Activated CD8-positive, alpha-beta memory T cell treated with anti-CD3 and anti-CD28 coated beads, Interleukin-2, amount 50 U/mL, for 1 hour (primary cell): ENCODE results near the gene POLE.

Experiments
- DNase-seq: peaks from one replicate; pipeline ENCODE4 v3.0.0-alpha.2; 2020; ENCODE audit errors: extremely low read depth

Gene POLE

DNA sequence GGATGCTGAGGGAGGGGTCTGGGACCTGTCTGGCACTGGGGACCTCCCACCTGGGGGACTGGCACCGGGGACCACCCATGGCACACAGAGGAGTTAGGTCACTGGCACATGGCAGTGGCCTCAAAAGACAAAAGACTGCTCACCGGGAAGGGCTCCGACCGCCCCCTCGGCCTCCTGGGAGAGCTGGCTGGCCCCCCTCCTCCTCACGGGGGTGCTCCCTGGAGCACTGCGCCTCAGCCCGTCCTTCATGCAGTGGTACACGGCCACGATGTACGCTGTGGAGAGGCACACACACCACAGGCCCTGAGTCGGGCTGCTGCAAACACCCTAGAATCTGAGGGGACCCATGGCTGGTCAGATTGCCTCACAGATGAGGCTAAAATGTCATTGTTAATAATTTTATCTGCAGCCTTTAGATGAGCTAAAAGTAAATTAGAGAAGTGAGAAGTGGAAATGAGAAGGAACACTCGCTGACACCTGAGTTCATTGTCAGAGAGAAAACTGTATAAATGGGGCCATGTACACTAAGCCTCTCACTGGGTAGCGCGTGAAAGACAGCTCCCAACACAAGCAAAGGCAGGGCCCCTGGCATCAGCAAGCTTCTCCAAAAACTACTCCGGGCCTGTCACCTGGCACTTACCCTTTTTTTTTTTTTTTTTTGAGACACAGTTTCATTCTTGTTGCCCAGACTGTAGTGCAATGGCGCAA, 54.5 kb downstream of the POLE start:
- no peak for DNase-seq

DNA sequence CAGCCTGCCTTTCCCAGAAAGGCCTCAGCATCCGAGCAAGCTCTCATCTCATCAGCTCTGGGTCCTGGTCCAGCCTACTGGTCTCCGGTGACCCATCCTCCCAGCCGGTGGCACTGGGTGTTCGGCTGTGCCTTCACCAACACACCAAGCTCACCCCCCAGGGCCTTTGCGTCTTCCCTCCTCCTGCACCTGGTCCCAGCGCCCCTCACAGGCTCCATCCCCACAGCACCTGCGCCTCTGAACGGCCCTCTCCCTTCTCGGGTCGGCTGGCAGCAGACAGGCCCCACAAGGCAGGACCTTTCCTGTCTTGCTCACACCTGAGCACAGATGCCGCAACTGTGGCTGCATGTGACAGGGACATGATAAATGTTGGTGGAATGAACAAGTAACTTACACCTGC, 55.5 kb downstream of the POLE start:
- no peak for DNase-seq

DNA sequence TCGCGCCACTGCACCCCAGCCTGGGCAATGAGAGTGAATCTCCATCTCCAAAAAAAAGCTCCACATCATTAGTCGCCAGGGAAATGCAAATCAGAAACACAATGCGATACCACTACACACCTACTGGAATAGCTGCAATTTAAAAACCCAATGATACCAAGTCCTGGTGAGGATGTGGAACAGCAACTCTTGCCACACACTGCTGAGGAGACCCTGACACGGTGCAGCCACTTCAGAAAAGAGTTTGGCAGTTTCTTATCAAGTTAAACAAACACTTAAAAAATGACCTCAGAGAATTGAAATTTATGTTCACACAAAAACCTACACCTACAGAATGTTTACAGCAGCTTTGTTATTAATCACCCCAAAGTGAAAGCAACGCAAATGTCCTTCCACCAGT, 56.5 kb downstream of the POLE start:
- no peak for DNase-seq

DNA sequence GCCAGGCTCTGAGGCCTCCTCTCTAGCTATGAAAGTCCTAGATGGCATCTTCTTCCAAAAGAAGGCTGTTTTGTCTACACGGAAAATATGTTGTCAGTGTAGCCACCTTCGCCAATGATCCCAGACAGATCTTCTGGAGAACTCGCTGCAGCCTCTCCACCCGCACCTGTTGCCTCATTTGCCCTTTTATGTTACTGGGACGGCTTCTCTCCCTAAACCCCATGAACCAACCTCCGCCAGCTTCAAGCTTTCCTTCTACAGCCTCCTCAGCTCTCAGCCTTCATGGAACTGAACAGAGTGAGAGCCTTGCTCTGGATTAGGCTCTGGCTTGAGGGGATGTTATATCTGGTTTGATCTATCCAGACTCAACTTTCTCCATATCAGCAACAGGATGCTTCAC, 57.8 kb downstream of the POLE start:
- DNase-seq = no peak

DNA sequence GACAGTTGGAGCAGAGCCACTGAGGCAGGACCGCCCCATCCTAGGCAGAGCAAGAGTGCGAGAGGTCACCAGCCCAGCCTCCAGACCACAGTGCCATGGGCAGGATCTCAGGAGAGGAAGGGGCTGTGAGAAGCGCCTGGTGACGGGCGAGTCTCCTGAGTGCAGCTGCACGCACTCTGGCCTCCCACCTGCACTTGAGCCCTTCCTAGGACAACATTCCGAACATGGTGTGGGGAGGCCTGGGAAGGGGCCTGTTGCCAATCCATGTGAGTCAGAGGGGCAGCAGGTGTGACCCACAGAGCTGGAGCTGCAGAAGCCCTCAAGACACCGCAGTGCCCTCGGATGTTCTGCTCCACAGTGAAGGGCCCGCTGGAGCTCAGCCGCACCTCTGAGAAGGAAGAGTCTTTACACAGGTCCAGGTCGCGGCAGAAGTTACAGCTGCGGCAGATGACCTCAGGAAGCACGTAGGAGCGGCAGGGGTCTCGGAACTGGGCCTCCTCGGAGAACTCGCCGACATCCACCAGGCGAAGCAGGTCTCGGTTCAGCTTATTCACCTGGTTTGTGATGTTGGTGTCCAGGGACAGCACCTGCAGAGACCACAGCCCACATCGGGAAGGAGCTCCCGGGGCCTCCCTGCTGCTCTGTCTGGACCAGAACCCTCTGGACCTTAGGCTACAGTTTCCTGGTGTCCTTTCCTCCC, 61.3 kb downstream of the POLE start:
- DNase-seq = no peak

DNA sequence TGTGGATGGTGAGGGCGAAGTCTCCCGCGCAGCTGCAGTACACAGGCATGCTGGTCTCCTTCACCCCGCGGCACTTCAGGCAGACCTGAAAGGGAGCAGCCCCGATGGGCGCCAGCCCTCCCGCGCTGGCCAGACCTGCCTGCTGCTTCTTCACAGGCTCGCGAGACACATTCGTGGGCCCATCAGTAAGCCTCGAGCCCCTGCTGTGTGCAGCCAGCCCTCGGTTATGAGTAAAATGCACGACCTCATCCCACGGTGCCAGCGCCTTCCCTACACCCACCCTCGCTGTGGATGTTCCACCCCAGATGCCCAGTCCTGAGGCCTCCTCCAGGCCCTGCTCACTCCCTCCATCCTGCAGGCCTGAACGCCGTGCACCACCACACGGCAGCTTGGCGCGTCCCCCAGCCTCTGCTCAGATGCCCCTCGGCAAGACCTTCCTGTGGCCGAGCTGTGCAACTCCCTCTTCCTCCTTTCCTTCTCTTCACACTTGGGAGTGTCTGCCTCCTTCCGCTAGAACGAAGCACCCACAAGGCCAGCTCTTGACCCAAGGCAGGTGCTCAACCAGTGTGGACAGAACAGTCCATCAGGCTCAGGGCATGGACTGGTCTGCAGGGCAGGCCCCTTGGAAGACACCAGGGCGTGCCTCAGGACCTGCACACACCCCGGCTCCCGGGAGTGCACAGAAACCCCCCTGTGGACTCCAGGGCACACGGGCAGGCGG, 62.1 kb downstream of the POLE start:
- DNase-seq = no peak

DNA sequence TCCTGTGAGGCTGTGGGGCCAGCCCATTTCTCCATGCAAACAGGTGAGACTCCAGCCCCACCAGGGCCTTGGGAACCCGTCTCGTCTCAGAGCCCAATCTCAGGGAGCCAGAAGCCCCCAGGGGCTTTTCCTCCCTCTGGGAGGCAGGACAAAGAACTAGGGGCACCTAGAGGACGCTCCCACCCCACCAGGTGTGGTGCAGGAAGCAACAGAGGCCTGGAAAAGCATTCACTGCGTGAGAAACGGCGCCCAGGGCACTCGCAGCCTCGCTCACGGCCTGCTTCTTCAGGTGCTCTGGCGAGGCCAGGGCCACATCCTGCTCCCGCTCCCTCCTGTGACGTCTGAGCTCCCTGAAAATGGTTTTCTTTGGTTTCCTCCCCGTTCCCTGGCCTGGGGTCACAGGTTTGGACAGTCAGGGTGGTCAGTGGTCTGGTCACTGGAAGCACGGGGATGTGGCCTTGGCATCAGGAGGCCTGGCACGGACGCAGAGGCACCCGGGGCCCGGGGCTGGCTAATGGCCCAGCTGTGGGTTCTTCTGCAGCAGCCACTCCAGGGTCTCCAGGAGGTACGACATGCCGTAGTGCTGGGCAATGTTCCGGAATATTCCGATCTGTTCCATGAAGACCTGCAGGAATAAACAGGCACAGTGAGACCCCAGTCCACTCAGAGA, 62.8 kb downstream of the POLE start:
- DNase-seq = no peak

DNA sequence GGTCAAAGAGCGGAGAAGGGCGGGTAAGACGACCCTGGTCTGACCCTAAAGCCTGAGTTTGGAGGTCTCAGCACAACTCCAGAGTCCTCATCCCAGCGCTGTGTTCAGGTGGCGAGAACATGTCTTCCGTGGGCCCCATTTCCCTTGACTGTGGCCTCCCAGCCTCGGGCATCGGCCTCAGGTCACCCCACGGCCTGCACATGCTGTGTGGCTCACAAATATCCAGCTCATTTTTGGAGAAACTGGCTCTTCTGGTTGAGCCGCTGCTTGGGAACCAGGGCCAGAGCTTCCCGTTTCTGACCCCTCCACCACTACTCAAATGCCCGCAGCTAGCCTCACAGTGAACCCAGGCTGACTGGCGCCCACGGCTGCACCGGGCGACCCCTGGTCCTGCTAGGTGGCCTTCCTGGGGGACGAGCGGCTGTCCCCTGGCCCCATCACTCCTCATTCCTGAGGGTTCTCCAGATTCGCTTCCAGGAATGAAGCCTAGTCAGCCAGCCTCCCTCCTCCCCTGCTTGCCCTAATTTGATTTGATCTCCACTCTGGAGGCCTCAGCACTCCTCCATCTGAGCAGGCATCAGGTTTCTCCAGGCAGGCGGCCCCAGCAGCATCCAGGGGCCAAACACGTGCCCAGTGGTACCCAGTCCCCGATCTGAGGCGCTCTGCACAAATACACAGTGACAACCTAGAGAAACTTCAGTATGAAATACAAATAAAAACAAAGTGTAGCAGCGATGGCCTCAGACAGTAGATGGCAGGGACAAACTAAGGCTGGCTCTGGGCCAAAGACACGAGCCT, 63.9 kb downstream of the POLE start:
- DNase-seq = no peak

DNA sequence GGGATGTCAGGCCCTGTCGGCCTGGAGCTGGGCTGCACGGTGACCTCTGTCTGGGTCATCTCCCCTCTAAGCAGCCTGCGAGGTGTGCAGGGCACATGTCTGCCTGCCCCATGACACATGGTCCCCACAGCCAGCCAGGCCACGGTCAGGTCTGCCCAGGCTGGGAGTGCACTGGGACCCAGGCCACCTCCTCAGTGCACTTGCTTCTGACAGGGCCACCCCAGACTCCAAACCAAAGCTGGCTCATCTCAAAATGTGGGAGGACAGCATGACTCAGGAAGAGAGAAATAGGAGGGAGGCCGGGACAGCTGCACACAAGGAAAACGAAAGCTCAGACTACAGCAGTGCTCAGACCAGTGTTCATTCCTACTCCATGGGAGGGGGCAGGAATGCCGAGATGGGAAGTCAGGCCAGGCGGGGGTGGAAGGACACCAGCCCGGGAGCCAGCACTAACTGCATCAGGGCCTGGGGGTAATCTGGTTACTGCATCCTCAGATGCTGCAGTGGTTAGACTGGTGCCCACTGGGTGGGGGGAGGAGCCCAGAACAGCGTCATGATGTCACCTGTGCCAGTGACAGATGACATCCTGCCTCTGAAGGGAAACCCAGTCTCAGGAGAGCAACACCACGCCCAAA, 64.6 kb downstream of the POLE start:
- no peak for DNase-seq

DNA sequence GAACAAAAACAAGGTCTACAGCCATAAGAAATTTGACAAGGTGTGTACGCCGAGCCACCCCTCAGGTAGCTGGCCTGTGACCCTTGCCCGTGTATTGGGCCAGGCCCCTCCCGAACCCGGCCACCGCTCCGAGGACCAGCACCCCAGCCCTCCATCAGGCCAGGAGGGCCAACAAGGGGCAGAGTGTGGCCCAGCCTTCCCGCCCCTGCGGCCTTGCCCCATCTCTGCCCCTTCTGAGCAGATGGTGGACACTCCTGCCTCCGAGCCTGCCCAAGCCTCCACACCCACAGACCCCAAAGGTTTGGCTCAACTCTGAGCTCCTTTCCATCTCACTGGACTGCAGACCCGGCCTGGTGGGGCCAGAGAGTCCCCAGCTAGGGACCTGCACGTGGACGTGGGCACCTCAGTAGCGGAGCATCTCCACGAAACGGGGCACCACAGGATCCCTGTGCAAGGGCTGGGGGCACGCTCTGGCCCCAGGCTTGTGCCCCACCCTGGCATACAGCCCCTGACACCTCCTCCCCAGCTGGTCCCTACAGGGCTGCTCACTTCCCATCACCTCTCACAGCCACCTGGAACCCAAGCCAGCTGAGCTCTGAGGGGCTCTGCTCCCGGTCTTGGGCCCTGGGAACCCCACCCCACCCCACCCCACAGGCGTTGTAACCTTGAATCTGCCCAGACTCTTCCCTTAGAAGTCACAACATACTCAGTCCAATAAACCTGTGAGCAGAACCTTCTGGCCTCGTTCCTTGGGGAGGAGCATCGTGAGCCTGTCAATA, 65.3 kb downstream of the POLE start:
- no peak for DNase-seq

DNA sequence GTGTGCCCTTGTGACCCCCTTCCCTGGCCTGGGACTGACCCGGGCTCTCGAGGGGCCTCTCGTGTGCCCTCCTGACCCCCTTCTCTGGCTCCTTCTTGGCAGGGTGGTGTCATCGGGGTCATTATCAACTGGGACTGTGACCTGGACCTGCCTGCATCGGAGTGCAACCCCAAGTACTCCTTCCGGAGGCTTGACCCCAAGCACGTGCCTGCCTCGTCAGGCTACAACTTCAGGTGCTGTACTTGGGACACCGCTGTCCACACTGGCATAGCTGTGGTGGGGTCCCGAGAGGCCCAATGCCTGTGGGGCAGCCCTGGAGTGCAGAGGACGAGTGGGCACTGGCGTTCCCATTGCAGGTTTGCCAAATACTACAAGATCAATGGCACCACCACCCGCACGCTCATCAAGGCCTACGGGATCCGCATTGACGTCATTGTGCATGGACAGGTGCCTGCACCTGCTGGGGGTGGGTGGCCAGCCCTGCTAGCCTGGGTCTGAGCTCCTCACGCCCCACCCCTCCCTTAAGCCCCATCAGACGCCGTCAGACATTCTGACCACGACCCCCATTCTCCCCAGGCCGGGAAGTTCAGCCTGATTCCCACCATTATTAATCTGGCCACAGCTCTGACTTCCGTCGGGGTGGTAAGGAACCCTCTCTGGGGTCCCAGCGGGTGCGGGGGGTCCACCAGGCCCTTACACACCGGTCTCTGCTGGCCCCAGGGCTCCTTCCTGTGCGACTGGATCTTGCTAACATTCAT, 66.1 kb downstream of the POLE start:
- no peak for DNase-seq

DNA sequence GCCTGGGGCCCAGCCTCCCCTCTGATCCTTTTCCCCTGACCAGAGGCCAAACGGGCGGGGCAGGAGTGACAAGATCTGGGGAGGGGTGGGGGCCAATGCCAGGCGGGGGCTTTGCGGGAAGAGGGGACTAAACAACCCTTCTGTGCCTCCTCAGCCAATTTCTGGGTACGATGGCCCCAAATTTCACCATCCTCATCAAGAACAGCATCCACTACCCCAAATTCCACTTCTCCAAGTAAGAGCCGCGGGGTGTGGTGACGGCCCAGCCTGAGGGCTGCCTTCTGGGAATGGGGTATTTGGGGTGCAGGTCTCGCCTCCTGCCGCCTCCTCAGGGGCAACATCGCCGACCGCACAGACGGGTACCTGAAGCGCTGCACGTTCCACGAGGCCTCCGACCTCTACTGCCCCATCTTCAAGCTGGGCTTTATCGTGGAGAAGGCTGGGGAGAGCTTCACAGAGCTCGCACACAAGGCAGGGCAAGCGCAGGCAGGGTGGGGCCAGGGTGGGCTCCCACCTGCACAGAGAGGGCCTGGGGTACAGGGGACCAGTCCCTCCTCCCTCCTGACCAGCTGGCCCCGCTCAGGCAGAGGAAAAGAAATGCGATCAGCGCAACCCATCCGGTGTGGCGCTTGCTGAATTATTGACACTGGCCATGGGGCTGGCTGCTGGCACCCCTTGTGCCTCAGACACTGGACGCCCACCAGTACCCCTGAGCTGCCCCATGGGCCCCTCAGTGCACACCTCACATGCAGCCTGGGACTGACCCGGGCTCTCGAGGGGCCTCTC, 66.8 kb downstream of the POLE start:
- no peak for DNase-seq

DNA sequence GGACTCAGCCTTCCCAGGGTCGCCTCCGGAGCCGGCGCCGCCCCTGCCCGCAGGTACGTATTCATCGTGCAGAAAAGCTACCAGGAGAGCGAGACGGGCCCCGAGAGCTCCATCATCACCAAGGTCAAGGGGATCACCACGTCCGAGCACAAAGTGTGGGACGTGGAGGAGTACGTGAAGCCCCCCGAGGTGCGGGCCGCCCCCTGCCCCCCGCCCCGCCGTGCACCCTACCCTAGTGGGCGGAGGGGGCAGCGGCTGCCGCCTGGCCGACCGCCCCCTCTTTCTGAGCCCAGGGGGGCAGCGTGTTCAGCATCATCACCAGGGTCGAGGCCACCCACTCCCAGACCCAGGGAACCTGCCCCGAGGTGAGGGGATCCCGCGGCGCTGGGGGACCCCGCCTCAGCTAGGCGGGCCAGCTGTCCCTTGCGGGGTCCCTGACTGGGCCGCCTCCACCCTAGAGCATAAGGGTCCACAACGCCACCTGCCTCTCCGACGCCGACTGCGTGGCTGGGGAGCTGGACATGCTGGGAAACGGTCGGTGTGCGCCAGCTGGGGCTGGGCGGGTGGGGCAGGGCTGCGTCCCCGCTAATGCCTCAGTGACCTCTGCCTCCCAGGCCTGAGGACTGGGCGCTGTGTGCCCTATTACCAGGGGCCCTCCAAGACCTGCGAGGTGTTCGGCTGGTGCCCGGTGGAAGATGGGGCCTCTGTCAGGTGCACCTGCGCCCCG, 67.6 kb downstream of the POLE start:
- DNase-seq = no peak

DNA sequence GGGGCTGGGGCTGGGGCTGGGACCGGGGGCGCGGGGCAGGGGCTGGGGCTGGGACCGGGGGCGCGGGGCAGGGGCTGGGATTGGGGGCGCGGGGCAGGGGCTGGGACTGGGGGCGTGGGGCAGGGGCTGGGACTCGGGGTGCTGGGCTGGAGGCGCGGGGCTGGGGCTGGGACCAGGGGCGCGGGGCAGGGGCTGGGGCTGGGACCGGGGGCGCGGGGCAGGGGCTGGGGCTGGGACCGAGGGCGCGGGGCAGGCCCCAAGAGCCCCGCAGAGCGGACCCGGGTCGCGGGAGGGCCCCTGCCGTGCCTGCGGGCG, 68.1 kb downstream of the POLE start:
- DNase-seq = no peak

DNA sequence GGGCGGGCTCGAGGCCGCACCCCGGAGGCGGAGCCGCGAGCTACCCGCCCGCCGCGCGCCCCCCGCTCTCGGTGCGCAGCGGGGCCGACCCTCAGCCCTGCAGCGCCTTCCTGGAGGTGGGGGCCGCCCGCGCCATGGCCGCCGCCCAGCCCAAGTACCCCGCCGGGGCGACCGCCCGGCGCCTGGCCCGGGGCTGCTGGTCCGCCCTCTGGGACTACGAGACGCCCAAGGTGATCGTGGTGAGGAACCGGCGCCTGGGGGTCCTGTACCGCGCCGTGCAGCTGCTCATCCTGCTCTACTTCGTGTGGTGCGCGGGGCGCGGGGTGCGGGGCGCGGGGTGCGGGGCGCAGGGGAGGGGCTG, 68.5 kb downstream of the POLE start, which contains the start of gene P2RX2:
Gene P2RX2, plus strand, starts transcription at position 94 of the 361 bp plus-strand sequence. Its CDS starts 41 bp downstream, at position 135.
- DNase-seq = no peak

DNA sequence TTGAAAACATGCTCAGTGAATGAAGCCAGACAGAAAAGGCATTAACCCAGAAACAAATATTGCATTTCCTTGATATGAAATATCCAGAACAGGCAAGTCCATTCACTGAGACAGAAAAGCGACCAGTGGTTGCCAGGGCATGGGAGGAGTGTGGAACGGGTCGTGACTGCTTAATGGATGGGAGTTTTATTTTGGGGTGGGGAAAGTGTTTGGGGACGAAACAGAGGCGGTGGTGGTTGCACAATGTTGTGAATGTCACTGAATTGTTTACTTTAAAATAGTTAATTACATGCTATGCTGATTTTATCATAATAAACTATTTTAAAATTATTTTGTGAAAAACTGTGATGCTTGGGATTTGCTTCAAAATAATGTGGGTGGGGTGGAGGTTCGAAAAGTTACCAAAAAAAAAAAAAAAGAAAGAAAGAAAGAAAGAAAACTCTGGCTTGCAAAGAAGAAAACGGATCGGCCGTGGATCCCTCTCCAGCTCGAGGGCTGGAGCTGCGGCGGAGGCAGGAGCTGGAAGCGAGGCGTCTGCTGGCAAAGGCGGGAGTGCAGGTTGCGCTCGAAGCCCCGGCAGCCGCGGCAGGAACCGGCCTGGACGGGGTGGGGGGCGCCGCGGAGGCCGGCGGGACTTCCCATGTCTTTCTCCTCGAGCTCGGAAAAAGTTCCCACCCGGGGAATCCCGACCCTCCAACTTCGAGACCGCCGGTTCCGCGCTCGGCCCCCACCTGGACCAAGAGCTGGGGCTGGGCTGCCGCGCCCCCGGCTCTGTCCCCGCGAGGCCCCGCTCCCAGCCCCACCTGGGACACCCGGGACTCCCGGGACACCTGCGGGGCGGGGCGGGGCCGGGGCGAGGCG, 69.1 kb downstream of the POLE start:
- DNase-seq = no peak

DNA sequence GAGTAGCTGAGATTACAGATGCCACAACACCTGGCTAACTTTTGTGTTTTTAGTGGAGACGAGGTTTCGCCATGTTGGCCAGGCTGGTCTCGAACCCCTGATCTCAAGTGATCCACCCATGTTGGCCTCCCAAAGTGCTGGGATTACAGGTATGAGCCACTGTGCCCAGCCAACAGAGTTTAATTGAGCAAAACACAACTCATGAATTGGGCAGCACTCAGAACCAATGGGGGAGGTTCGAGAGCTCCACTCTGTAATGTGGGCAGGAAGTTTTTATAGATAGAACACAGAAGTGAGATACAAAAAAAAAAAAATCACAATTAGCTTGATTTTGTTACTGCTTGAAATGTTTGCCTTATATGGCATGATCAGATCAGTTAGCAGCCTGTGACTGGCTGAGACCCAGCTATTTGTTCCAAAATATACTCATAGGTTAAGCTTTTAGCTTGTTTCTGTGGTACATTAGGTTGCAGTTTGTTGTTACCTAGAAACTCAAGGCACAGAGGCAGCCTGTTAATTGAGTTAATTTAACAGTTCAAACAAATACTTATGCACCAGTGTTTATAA, 69.9 kb downstream of the POLE start:
- no peak for DNase-seq
